Liver (tissue), 9 donors: Measurements from ENCODE around the gene ZBTB12. TPM values are rescaled to one million over a fixed set of nuclear protein-coding genes. Genes with fewer than 3 reads are reported as not detected.
A peak's percentile ranks its signal among the peaks of the same experiment; 100 is the strongest.

Experiments
- DNase-seq: peaks from one replicate; pipeline ENCODE4 v3.0.0-alpha.2; 2017; ENCODE audit warnings: low spot score
- H3K27ac ChIP-seq, 2 donors: one replicate each; pipeline ENCODE4 v1.7.0; 2013; ENCODE audit warnings: inconsistent platforms in 2 of 2, low read length in 2 of 2, control low read depth in 1 of 2, low read depth in 1 of 2, mild to moderate bottlenecking in 1 of 2
- H3K27me3 ChIP-seq, 4 donors: one replicate each; pipeline versions ENCODE4 v1.6.1 to v1.7.0; 2013; ENCODE audit warnings: low read length in 3 of 4, inconsistent platforms in 1 of 4, mild to moderate bottlenecking in 1 of 4, moderate library complexity in 1 of 4; ENCODE audit not compliant: control insufficient read depth in 4 of 4, insufficient read depth in 4 of 4
- H3K36me3 ChIP-seq, 4 donors: one replicate each; pipeline versions ENCODE4 v1.6.1 to v1.7.0; 2013; ENCODE audit warnings: low read length in 3 of 4, mild to moderate bottlenecking in 3 of 4, low read depth in 1 of 4, moderate library complexity in 1 of 4; ENCODE audit not compliant: control insufficient read depth in 4 of 4, insufficient read depth in 3 of 4
- H3K4me1 ChIP-seq, 4 donors: one replicate each; pipeline versions ENCODE4 v1.6.1 to v1.7.0; 2013; ENCODE audit warnings: low read length in 3 of 4, mild to moderate bottlenecking in 3 of 4, moderate library complexity in 1 of 4; ENCODE audit not compliant: control insufficient read depth in 4 of 4, insufficient read depth in 4 of 4
- H3K4me3 ChIP-seq, 3 donors: one replicate each; pipeline versions ENCODE4 v1.6.1 to v1.7.0; 2013; ENCODE audit warnings: low read length in 3 of 3, control low read depth in 1 of 3, low read depth in 1 of 3, mild to moderate bottlenecking in 1 of 3
- H3K9ac ChIP-seq, 2 donors: one replicate each; pipeline ENCODE4 v1.7.0; 2013; ENCODE audit warnings: low read length in 2 of 2, mild to moderate bottlenecking in 2 of 2, moderate library complexity in 2 of 2, control low read depth in 1 of 2, low read depth in 1 of 2
- H3K9me3 ChIP-seq, 4 donors: one replicate each; pipeline versions ENCODE4 v1.6.1 to v1.7.0; 2013; ENCODE audit warnings: low read length in 3 of 4; ENCODE audit not compliant: control insufficient read depth in 4 of 4
- ATF3 ChIP-seq: IDR thresholded peaks from 2 replicates; pipeline ENCODE4 v1.6.1; 2016; ENCODE audit warnings: antibody characterized with exemption
- EGR1 ChIP-seq, 2 donors: IDR thresholded peaks; 2 replicates each; pipeline ENCODE4 v1.6.1; 2016 to 2018; ENCODE audit warnings: antibody characterized with exemption in 2 of 2, low read depth in 2 of 2
- FOXA1 ChIP-seq: IDR thresholded peaks from 2 replicates; pipeline ENCODE4 v1.6.1; 2016; ENCODE audit warnings: antibody characterized with exemption
- GABPA ChIP-seq, 2 donors: IDR thresholded peaks in 1 of 2; conservative IDR thresholded peaks in 1 of 2; 2 replicates each; pipeline ENCODE4 v1.6.1; 2016; ENCODE audit warnings: antibody characterized with exemption in 2 of 2, mild to moderate bottlenecking in 1 of 2, moderate library complexity in 1 of 2
- HNF4A ChIP-seq, 2 donors: conservative IDR thresholded peaks; 2 replicates each; pipeline ENCODE4 v1.6.1; 2016; ENCODE audit warnings: antibody characterized with exemption in 2 of 2, mild to moderate bottlenecking in 2 of 2
- JUND ChIP-seq, 2 donors: IDR thresholded peaks; 2 replicates each; pipeline ENCODE4 v1.6.1; 2016; ENCODE audit warnings: antibody characterized with exemption in 2 of 2
- MAX ChIP-seq: IDR thresholded peaks from 2 replicates; pipeline ENCODE4 v1.6.1; 2016; ENCODE audit warnings: antibody characterized with exemption
- RAD21 ChIP-seq, 2 donors: IDR thresholded peaks; 2 replicates each; pipeline ENCODE4 v1.6.1; 2016; ENCODE audit warnings: antibody characterized with exemption in 2 of 2, mild to moderate bottlenecking in 2 of 2
- REST ChIP-seq: IDR thresholded peaks from 2 replicates; pipeline ENCODE4 v1.6.1; 2016; ENCODE audit warnings: antibody characterized with exemption, mild to moderate bottlenecking
- RXRA ChIP-seq, 2 donors: IDR thresholded peaks; 2 replicates each; pipeline ENCODE4 v1.6.1; 2017 to 2018; ENCODE audit warnings: antibody characterized with exemption in 2 of 2, mild to moderate bottlenecking in 1 of 2
- SP1 ChIP-seq: IDR thresholded peaks from 2 replicates; pipeline ENCODE4 v1.6.1; 2018; ENCODE audit warnings: antibody characterized with exemption, mild to moderate bottlenecking
- YY1 ChIP-seq: IDR thresholded peaks from 2 replicates; pipeline ENCODE4 v1.6.1; 2016; ENCODE audit warnings: antibody characterized with exemption, mild to moderate bottlenecking
- WGBS: extraction: QIAGEN DNeasy Blood & Tissue Kit; methylation state at CpG from one replicate; pipeline ENCODE4 v1.1.7; 2013; 5-methylcytosine and 5-hydroxymethylcytosine counted together
- polyA plus RNA-seq, 2 donors: library from polyadenylated mRNA; stranded (reverse) in 1 of 2; unstranded in 1 of 2; fragments of 200-250 nt in 1 of 2; fragments of >200 nt in 1 of 2; fragmentation: Nextera tagmentation in 1 of 2; extraction: Ambion mirVana in 1 of 2; gene quantifications; one replicate each; pipeline versions ENCODE4 v1.2.1 to v1.2.3, GENCODE V29; 2013 to 2015
- total RNA-seq, 2 donors: library from RNA; depleted of rRNA; stranded (reverse); fragments of >200 nt; gene quantifications; one replicate each; pipeline ENCODE4 v1.2.3, GENCODE V29; 2014
- donor health status: healthy.
- donor health status: healthy.
- donor health status: healthy.
- donor health status: healthy.
- donor health status: healthy.

Gene ZBTB12
- total and polyA plus RNA-seq, 4 donors = 0.25 to 2.3 (median 0.83) TPM; not detected in 1

- no peak for DNase-seq
- Histone ChIP-seq H3K27ac (no peak overlapping the region), H3K27me3 (no peaks in the 10 kb centered on the region), H3K4me1 (peaks cover 10 to 45% (median 29%) of the 10 kb centered on the region in 4 donors), H3K36me3 (peaks cover 0 to 6% (median under 1%) of the 10 kb centered on the region in 4 donors), H3K9ac (no peak overlapping the region), H3K4me3 (no peak overlapping the region), H3K9me3 (no peaks in the 10 kb centered on the region)
- TF ChIP-seq MAX = no peak
- no peak for TF ChIP-seq JUND (IDR thresholded peaks at IDR 0.05)
- no peak for TF ChIP-seq GABPA (IDR thresholded peaks at IDR 0.05 in 1 of 2, conservative IDR thresholded peaks at IDR 0.05 in 1 of 2)
- TF ChIP-seq RXRA (IDR thresholded peaks at IDR 0.05) = no peak
- TF ChIP-seq FOXA1 = no peak
- TF ChIP-seq YY1 = no peak
- TF ChIP-seq SP1 = no peak
- no peak for TF ChIP-seq REST
- TF ChIP-seq ATF3 = no peak
- no peak for TF ChIP-seq HNF4A (conservative IDR thresholded peaks at IDR 0.05)
- 84% methylated on average over 5 of the region's 5 CpGs for WGBS
Observed at GRCh38 chr6:31899215-31899614, 2.7 kb downstream of the ZBTB12 start.

GRCh38 chr6:31898383-31899011, 3.4 kb downstream of the ZBTB12 start:
- Histone ChIP-seq H3K4me3 (peak overlapping the region; percentile 90 to 94 (median 91)), H3K4me1 (peaks cover 10 to 43% (median 29%) of the 10 kb centered on the region in 4 donors), H3K9me3 (no peaks in the 10 kb centered on the region), H3K36me3 (peaks cover 0 to 7% (median 2%) of the 10 kb centered on the region in 4 donors), H3K27me3 (no peaks in the 10 kb centered on the region), H3K27ac (peak overlapping the region; percentile 78 to 92), H3K9ac (peak overlapping the region; percentile 86 to 99)
- DNase-seq = no peak
- TF ChIP-seq MAX = no peak
- TF ChIP-seq EGR1 (IDR thresholded peaks at IDR 0.05; ENCODE audit: low read depth in 2 of 2) = no peak
- TF ChIP-seq RAD21 (IDR thresholded peaks at IDR 0.05) = peak in 1 of 2 donors; percentile 6
- TF ChIP-seq RXRA (IDR thresholded peaks at IDR 0.05) = peak; percentile 62 to 80
- TF ChIP-seq GABPA (IDR thresholded peaks at IDR 0.05 in 1 of 2, conservative IDR thresholded peaks at IDR 0.05 in 1 of 2) = peak in 1 of 2 donors; percentile 31
- TF ChIP-seq ATF3 = no peak
- WGBS = 16% methylated on average over 8 of the region's 8 CpGs
